ENCODE results near the gene EXOSC5. TPM values are rescaled to one million over a fixed set of nuclear protein-coding genes. Genes with fewer than 3 reads are reported as not detected.
"Not testable (repeated sequence)": the region's sequence is repeated elsewhere in the genome, so short reads cannot be mapped to it uniquely, and the experiment has no call there.

Gene EXOSC5
- total and polyA plus RNA-seq, 2 of the 4 experiments (the other 2 are of a cell fraction), result 19.0 to 25.2 TPM

- BruUV-seq (replicated peaks); ATAC-seq (ENCODE audit: low read depth); H3K23ac ChIP-seq (ENCODE audit: low read depth, low read length); H3K27me3 ChIP-seq (ENCODE audit: control insufficient read depth, insufficient read depth, low read length); H4K91ac ChIP-seq (ENCODE audit: insufficient read depth, low read depth, low read length); H2BK15ac ChIP-seq (ENCODE audit: low read depth, low read length); H4K5ac ChIP-seq (ENCODE audit: low read depth, low read length); in situ Hi-C loops (cut with MboI; ENCODE audit: low sequenced_read_pairs); H3K56ac ChIP-seq (ENCODE audit: extremely low read depth, insufficient read depth, low read length); H3K4ac ChIP-seq (ENCODE audit: low read depth, low read length); H2BK5ac ChIP-seq (ENCODE audit: low read depth, low read length, poor library complexity, severe bottlenecking); H2AK9ac ChIP-seq (replicated peaks; ENCODE audit: low read depth, low read length, poor library complexity); H3K9me3 ChIP-seq (ENCODE audit: control insufficient read depth, insufficient read depth, low read length); CTCF ChIA-PET; DNase-seq; H2BK20ac ChIP-seq (ENCODE audit: low read depth, low read length); dilution Hi-C loops (cut with HindIII; ENCODE audit: low sequenced_read_pairs, unreplicated experiment); H3K27ac ChIP-seq (ENCODE audit: insufficient read depth, low read length); intact Hi-C loops (cut with micrococcal nuclease); H4K8ac ChIP-seq (ENCODE audit: low read depth in 2 of 2, low read length in 2 of 2); H3K18ac ChIP-seq (ENCODE audit: low read depth, low read length); H2BK120ac ChIP-seq (ENCODE audit: low read depth, low read length); H2AK5ac ChIP-seq (ENCODE audit: low read depth, low read length); H3K4me3 ChIP-seq (ENCODE audit: insufficient read depth, low read depth, low read length); H3K9me1 ChIP-seq (ENCODE audit: insufficient read depth, low read length); H3K4me2 ChIP-seq (ENCODE audit: low read depth, low read length); H3K14ac ChIP-seq (replicated peaks; ENCODE audit: low read depth, low read length); H3K4me1 ChIP-seq (ENCODE audit: control insufficient read depth, insufficient read depth, low read length); H3K9ac ChIP-seq (ENCODE audit: low read depth, low read length); H2AFZ ChIP-seq (replicated peaks; ENCODE audit: low read length, poor library complexity): not testable (repeated sequence)
- WGBS, 2 experiments (ENCODE audit: extremely low coverage in 2 of 2, insufficient read length in 1 of 2), result no CpG with 5 or more reads among the region's 9 CpGs
- POLR2A ChIA-PET (ENCODE audit: unreplicated experiment), result interaction anchor here (0.6 kb wide), 1 partner anchor 513 kb away, joined by 7 read pairs; no protein-coding TSS in a partner anchor
- peaks cover 30% of the 10 kb centered on the region for H3K36me3 ChIP-seq (ENCODE audit: control insufficient read depth, insufficient read depth, low read length)
- peaks cover 31 to 72% of the 10 kb centered on the region in 2 experiments for H3K79me1 ChIP-seq (ENCODE audit: low read depth in 1 of 2, low read length in 2 of 2)
- H4K20me1 ChIP-seq (ENCODE audit: insufficient read depth, low read length), result peaks cover 58% of the 10 kb centered on the region
These were observed 50.2 kb downstream of the EXOSC5 start for GRCh38 chr19:41346916-41347315.
